Left ventricle myocardium inferior (tissue), 1 donor: Measurements from ENCODE around the gene DNAJC25. TPM values are rescaled to one million over a fixed set of nuclear protein-coding genes. Genes with fewer than 3 reads are reported as not detected.
A peak's percentile ranks its signal among the peaks of the same experiment; 100 is the strongest.

ENCODE experiments used
- DNase-seq: peaks from one replicate; pipeline ENCODE4 v3.0.0-alpha.2; 2020
- H3K27ac ChIP-seq: fragments of 200-600 bp; replicated peaks from 2 replicates; pipeline ENCODE4 v1.8.0; 2021
- H3K27me3 ChIP-seq: fragments of 200-600 bp; 2 replicates; pipeline ENCODE4 v1.8.0; 2021; ENCODE audit warnings: low read depth
- H3K36me3 ChIP-seq: fragments of 200-600 bp; 2 replicates; pipeline ENCODE4 v1.8.0; 2021
- H3K4me1 ChIP-seq: fragments of 200-600 bp; 2 replicates; pipeline ENCODE4 v1.8.0; 2021
- H3K4me3 ChIP-seq: fragments of 200-600 bp; 2 replicates; pipeline ENCODE4 v1.8.0; 2021; ENCODE audit warnings: mild to moderate bottlenecking, moderate library complexity
- H3K9me3 ChIP-seq: fragments of 200-600 bp; replicated peaks from 2 replicates; pipeline ENCODE4 v1.8.0; 2021
- CTCF ChIP-seq: fragments of 200-600 bp; IDR thresholded peaks from 2 replicates; pipeline ENCODE4 v1.8.0; 2021; ENCODE audit warnings: antibody characterized with exemption, mild to moderate bottlenecking, borderline replicate concordance
- intact Hi-C: fragments of 100-400 bp; cut with micrococcal nuclease; formaldehyde crosslinking; loops from one replicate; pipeline ENCODE4 v1.11.0; 2022
- total RNA-seq: library from RNA; stranded (reverse); fragmentation: NEBNext Ultra II Directional; extraction: Animal tissue kit (Norgen Biotek cat#: 25700); gene quantifications from one replicate; pipeline ENCODE4 v1.2.1, GENCODE V29; 2021
- donor health status: DM: no; HTN: yes; CAD: no; lungs with severe emphysema.

DNAJC25 gene
- total RNA-seq, 1 donor from 2014 or later = 5.5 TPM

GRCh38 chr9:111691672-111692329, 60.7 kb downstream of the DNAJC25 start:
- Histone ChIP-seq H3K27me3 (no peaks in the 10 kb centered on the region), H3K27ac (no peak overlapping the region), H3K9me3 (no peaks in the 10 kb centered on the region), H3K4me1 (no peaks in the 10 kb centered on the region), H3K36me3 (no peaks in the 10 kb centered on the region), H3K4me3 (no peak overlapping the region)
- no peak for DNase-seq
- peak; percentile 31 for TF ChIP-seq CTCF
- intact Hi-C loops = no loop called here

- no peak overlapping the region for H3K27ac ChIP-seq
- intact Hi-C loops = no loop called here
- no peaks in the 10 kb centered on the region for H3K9me3 ChIP-seq
- no peaks in the 10 kb centered on the region for H3K36me3 ChIP-seq
- TF ChIP-seq CTCF = no peak
- DNase-seq = no peak
- no peaks in the 10 kb centered on the region for H3K4me1 ChIP-seq
- H3K27me3 ChIP-seq = no peaks in the 10 kb centered on the region
- H3K4me3 ChIP-seq = no peak overlapping the region
Observed at GRCh38 chr9:111696796-111697195, 65.7 kb downstream of the DNAJC25 start.

GRCh38 chr9:111700776-111701175, 69.6 kb downstream of the DNAJC25 start:
- Histone ChIP-seq H3K27ac (no peak overlapping the region), H3K9me3 (no peaks in the 10 kb centered on the region), H3K27me3 (no peaks in the 10 kb centered on the region), H3K36me3 (no peaks in the 10 kb centered on the region), H3K4me3 (no peak overlapping the region), H3K4me1 (no peaks in the 10 kb centered on the region)
- no peak for DNase-seq
- TF ChIP-seq CTCF = no peak
- intact Hi-C loops = no loop called here

Other genes with a start within 250 kb of the DNAJC25 start
- 115 TPM for gene ECPAS, start 147.0 kb upstream of the DNAJC25 start, total RNA-seq
- 5.8 TPM for gene ZNF483, start 106.2 kb upstream of the DNAJC25 start, total RNA-seq
- gene PTGR1, start 31.7 kb upstream of the DNAJC25 start, total RNA-seq = 50.2 TPM
- gene GNG10, start 30.3 kb downstream of the DNAJC25 start, total RNA-seq = 27.4 TPM
- gene SHOC1, start 163.6 kb downstream of the DNAJC25 start, total RNA-seq = not detected